Measurements from ENCODE around the gene CRACDL.

The CRACDL gene

GRCh38 chr2:98859323-98859722, 76.7 kb downstream of the CRACDL start:
- DNase-seq (ENCODE audit: low read depth), result no peak

- DNase-seq (ENCODE audit: low read depth), result no peak
Measured at GRCh38 chr2:98857001-98857400, 79.0 kb downstream of the CRACDL start.

GRCh38 chr2:98854682-98855081, 81.3 kb downstream of the CRACDL start:
- DNase-seq (ENCODE audit: low read depth), result no peak

- DNase-seq (ENCODE audit: low read depth), result no peak
Measured at GRCh38 chr2:98852932-98853331, 83.1 kb downstream of the CRACDL start.

GRCh38 chr2:98850074-98850473, 86.0 kb downstream of the CRACDL start:
- no peak for DNase-seq (ENCODE audit: low read depth)

- no peak for DNase-seq (ENCODE audit: low read depth)
Measured at GRCh38 chr2:98849113-98849512, 86.9 kb downstream of the CRACDL start.

GRCh38 chr2:98847853-98848252, 88.2 kb downstream of the CRACDL start:
- DNase-seq (ENCODE audit: low read depth), result no peak

GRCh38 chr2:98846041-98846440, 90.0 kb downstream of the CRACDL start:
- peak; percentile 34 for DNase-seq (ENCODE audit: low read depth)

GRCh38 chr2:98842136-98842535, 93.9 kb downstream of the CRACDL start:
- DNase-seq (ENCODE audit: low read depth), result no peak

- DNase-seq (ENCODE audit: low read depth), result peak; percentile 51
Measured at GRCh38 chr2:98839292-98839691, 96.7 kb downstream of the CRACDL start.

- DNase-seq (ENCODE audit: low read depth), result no peak
Measured at GRCh38 chr2:98835831-98836385, 100.1 kb downstream of the CRACDL start.

GRCh38 chr2:98833917-98834263, 102.1 kb downstream of the CRACDL start:
- no peak for DNase-seq (ENCODE audit: low read depth)

GRCh38 chr2:98833172-98833916, 102.7 kb downstream of the CRACDL start:
- DNase-seq (ENCODE audit: low read depth), result no peak

GRCh38 chr2:98832172-98832571, 103.9 kb downstream of the CRACDL start:
- DNase-seq (ENCODE audit: low read depth), result no peak

GRCh38 chr2:98830571-98831145, 105.4 kb downstream of the CRACDL start:
- DNase-seq (ENCODE audit: low read depth), result no peak

GRCh38 chr2:98829581-98830270, 106.3 kb downstream of the CRACDL start:
- DNase-seq (ENCODE audit: low read depth), result no peak

GRCh38 chr2:98828793-98829371, 107.1 kb downstream of the CRACDL start:
- no peak for DNase-seq (ENCODE audit: low read depth)

GRCh38 chr2:98828369-98828744, 107.7 kb downstream of the CRACDL start:
- DNase-seq (ENCODE audit: low read depth), result no peak

GRCh38 chr2:98827625-98828368, 108.2 kb downstream of the CRACDL start:
- DNase-seq (ENCODE audit: low read depth), result no peak

- no peak for DNase-seq (ENCODE audit: low read depth)
Measured at GRCh38 chr2:98826856-98827255, 109.2 kb downstream of the CRACDL start.

GRCh38 chr2:98825858-98826257, 110.2 kb downstream of the CRACDL start:
- DNase-seq (ENCODE audit: low read depth), result no peak

GRCh38 chr2:98825404-98825803, 110.6 kb downstream of the CRACDL start:
- no peak for DNase-seq (ENCODE audit: low read depth)

Measured in ELR (cell line).